Smooth muscle cell of the brain vasculature (primary cell): ENCODE results near the gene SNRPD3.
"Not testable (repeated sequence)": the region's sequence is repeated elsewhere in the genome, so short reads cannot be mapped to it uniquely, and the experiment has no call there.

Experiments
- DNase-seq: peaks from one replicate; pipeline ENCODE4 v3.0.0-alpha.2; 2012; ENCODE audit warnings: low read depth, low spot score

SNRPD3 gene

DNA sequence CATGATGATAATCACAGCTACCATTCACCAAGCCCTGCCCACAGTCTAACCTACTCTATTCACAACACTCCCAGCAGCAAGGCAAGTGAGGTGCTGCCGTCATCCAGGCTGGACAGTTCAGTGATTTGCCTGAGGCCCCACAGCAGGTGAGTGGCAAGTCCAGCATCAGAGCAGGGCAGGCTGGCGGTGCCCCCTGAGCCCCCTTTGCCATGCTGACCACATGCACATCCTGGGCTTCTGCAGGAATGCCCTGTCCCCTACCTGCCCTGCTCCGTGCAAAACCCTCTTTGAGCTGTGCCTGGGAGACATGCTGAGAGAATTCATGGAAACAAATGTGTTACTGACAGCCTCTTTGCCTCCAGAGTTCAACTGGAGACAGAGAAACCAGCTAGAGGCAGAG is 54.1 kb downstream of the SNRPD3 start:
- not testable (repeated sequence) for DNase-seq

GRCh38 chr22:24614794-24615193 is 59.0 kb downstream of the SNRPD3 start:
- DNase-seq, result not testable (repeated sequence)

- not testable (repeated sequence) for DNase-seq
Measured at GRCh38 chr22:24621244-24621643, 65.4 kb downstream of the SNRPD3 start.

- DNase-seq, result not testable (repeated sequence)
Measured at GRCh38 chr22:24622596-24622995, 66.8 kb downstream of the SNRPD3 start.
